ENCODE data around the gene GCC1.

GCC1 gene

DNA sequence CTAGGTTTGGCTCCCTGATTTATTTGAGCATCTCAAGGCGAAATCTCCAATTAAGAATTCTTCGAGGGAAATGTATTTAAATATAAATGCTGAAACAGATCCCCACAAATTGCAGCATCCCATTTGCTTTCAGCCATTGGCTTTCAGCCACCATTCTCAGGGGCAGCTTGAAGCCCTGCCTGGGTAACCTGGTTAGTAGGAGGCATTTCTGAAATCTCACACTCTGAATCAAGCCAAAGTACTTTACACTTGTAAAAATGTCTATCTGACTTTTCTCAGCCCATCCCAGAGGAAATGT lies 49.1 kb downstream of the GCC1 start:
- no peak for DNase-seq (ENCODE audit: low read depth)

- DNase-seq (ENCODE audit: low read depth), result no peak
Observed at GRCh38 chr7:127535546-127536393, 49.6 kb downstream of the GCC1 start.

- DNase-seq (ENCODE audit: low read depth), result no peak
Observed at GRCh38 chr7:127534636-127535035, 50.8 kb downstream of the GCC1 start.

- no peak for DNase-seq (ENCODE audit: low read depth)
Observed at GRCh38 chr7:127532736-127533135, 52.7 kb downstream of the GCC1 start.

DNA sequence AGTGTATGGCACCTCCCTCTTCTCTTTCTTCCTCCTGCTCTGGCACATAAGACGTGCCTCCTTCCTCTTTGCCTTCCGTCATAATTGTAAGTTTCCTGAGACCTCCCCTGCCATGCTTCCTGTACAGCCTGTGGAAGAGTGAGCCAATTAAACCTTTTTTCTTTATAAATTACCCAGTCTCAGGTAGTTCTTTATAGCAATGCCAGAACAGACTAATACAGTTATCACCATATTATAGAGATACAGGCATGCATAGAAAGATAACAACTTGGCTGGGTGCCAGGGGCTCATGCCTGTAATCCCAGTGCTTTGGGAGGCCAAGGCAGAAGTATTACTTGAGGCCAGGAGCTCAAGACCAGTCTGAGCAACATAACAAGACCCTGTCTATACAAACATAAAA lies 53.2 kb downstream of the GCC1 start:
- DNase-seq (ENCODE audit: low read depth), result no peak

Data from CMK (cell line).